ENCODE data around the gene GAGE13. TPM values are rescaled to one million over a fixed set of nuclear protein-coding genes. Genes with fewer than 3 reads are reported as not detected.
"Not testable (repeated sequence)": the region's sequence is repeated elsewhere in the genome, so short reads cannot be mapped to it uniquely, and the experiment has no call there.

Gene GAGE13
- not detected for total RNA-seq

- not testable (repeated sequence) for ATAC-seq; H3K9me3 Mint-ChIP-seq; H3K36me3 Mint-ChIP-seq (ENCODE audit: insufficient read depth); H3K4me3 Mint-ChIP-seq; H3K4me1 Mint-ChIP-seq (ENCODE audit: low read depth); DNase-seq; H3K27me3 Mint-ChIP-seq (ENCODE audit: low read depth)
These were observed at the start of gene GAGE13 for GRCh38 chrX:49331282-49331681. GAGE13 (plus strand) TSS chrX:49331582; CDS start chrX:49332738, 1,156 bp downstream.

GRCh38 chrX:49282647-49283011 lies 48.8 kb upstream of the GAGE13 start:
- Mint-ChIP-seq H3K27me3 (ENCODE audit: low read depth) (no peaks in the 10 kb centered on the region), H3K4me1 (ENCODE audit: low read depth) (peaks cover 43% of the 10 kb centered on the region), H3K36me3 (ENCODE audit: insufficient read depth) (no peaks in the 10 kb centered on the region), H3K9me3 (no peaks in the 10 kb centered on the region), H3K4me3 (no peak overlapping the region)
- no peak for DNase-seq
- ATAC-seq, result no peak

GRCh38 chrX:49284212-49284611 lies 47.2 kb upstream of the GAGE13 start:
- Mint-ChIP-seq H3K4me3 (no peak overlapping the region), H3K36me3 (ENCODE audit: insufficient read depth) (no peaks in the 10 kb centered on the region), H3K9me3 (no peaks in the 10 kb centered on the region), H3K27me3 (ENCODE audit: low read depth) (no peaks in the 10 kb centered on the region), H3K4me1 (ENCODE audit: low read depth) (peaks cover 43% of the 10 kb centered on the region)
- ATAC-seq (no peak), DNase-seq (no peak)

- H3K9me3 Mint-ChIP-seq, result no peaks in the 10 kb centered on the region
- DNase-seq, result no peak
- H3K36me3 Mint-ChIP-seq (ENCODE audit: insufficient read depth), result no peaks in the 10 kb centered on the region
- H3K4me3 Mint-ChIP-seq, result no peak overlapping the region
- peaks cover 34% of the 10 kb centered on the region for H3K4me1 Mint-ChIP-seq (ENCODE audit: low read depth)
- no peak for ATAC-seq
- no peaks in the 10 kb centered on the region for H3K27me3 Mint-ChIP-seq (ENCODE audit: low read depth)
These were observed 45.2 kb upstream of the GAGE13 start for GRCh38 chrX:49286136-49286535.

GRCh38 chrX:49286581-49286980 lies 44.8 kb upstream of the GAGE13 start:
- DNase-seq (no peak), ATAC-seq (no peak)
- no peaks in the 10 kb centered on the region for H3K27me3 Mint-ChIP-seq (ENCODE audit: low read depth)
- H3K4me1 Mint-ChIP-seq (ENCODE audit: low read depth), result peaks cover 33% of the 10 kb centered on the region
- H3K9me3 Mint-ChIP-seq, result no peaks in the 10 kb centered on the region
- no peaks in the 10 kb centered on the region for H3K36me3 Mint-ChIP-seq (ENCODE audit: insufficient read depth)
- H3K4me3 Mint-ChIP-seq, result no peak overlapping the region

- H3K4me3 Mint-ChIP-seq, result no peak overlapping the region
- DNase-seq (no peak), ATAC-seq (no peak)
- peaks cover 35% of the 10 kb centered on the region for H3K4me1 Mint-ChIP-seq (ENCODE audit: low read depth)
- no peaks in the 10 kb centered on the region for H3K27me3 Mint-ChIP-seq (ENCODE audit: low read depth)
- no peaks in the 10 kb centered on the region for H3K36me3 Mint-ChIP-seq (ENCODE audit: insufficient read depth)
- H3K9me3 Mint-ChIP-seq, result no peaks in the 10 kb centered on the region
These were observed 43.7 kb upstream of the GAGE13 start for GRCh38 chrX:49287665-49288064.

- H3K4me3 Mint-ChIP-seq, result no peak overlapping the region
- DNase-seq, result no peak
- no peak for ATAC-seq
- H3K4me1 Mint-ChIP-seq (ENCODE audit: low read depth), result peaks cover 35% of the 10 kb centered on the region
- no peaks in the 10 kb centered on the region for H3K9me3 Mint-ChIP-seq
- H3K36me3 Mint-ChIP-seq (ENCODE audit: insufficient read depth), result no peaks in the 10 kb centered on the region
- no peaks in the 10 kb centered on the region for H3K27me3 Mint-ChIP-seq (ENCODE audit: low read depth)
These were observed 41.2 kb upstream of the GAGE13 start for GRCh38 chrX:49290215-49290614.

- peak; percentile 77 for ATAC-seq
These were observed 39.6 kb upstream of the GAGE13 start for GRCh38 chrX:49291615-49292337.

GRCh38 chrX:49292400-49293362 lies 38.7 kb upstream of the GAGE13 start:
- Mint-ChIP-seq H3K4me1 (ENCODE audit: low read depth) (peaks cover 31% of the 10 kb centered on the region), H3K9me3 (no peaks in the 10 kb centered on the region), H3K4me3 (no peak overlapping the region), H3K27me3 (ENCODE audit: low read depth) (no peaks in the 10 kb centered on the region), H3K36me3 (ENCODE audit: insufficient read depth) (no peaks in the 10 kb centered on the region)
- ATAC-seq, result peak; percentile 55 to 58
- DNase-seq, result no peak

More at GRCh38 chrX:49291615-49292337, 39.6 kb upstream of the GAGE13 start:
- H3K36me3 Mint-ChIP-seq (ENCODE audit: insufficient read depth), result no peaks in the 10 kb centered on the region
- H3K4me3 Mint-ChIP-seq, result no peak overlapping the region
- peaks cover 35% of the 10 kb centered on the region for H3K4me1 Mint-ChIP-seq (ENCODE audit: low read depth)
- H3K9me3 Mint-ChIP-seq, result no peaks in the 10 kb centered on the region
- no peaks in the 10 kb centered on the region for H3K27me3 Mint-ChIP-seq (ENCODE audit: low read depth)
- peak; percentile 66 for DNase-seq

- not testable (repeated sequence) for H3K27me3 Mint-ChIP-seq (ENCODE audit: low read depth); DNase-seq; H3K36me3 Mint-ChIP-seq (ENCODE audit: insufficient read depth); ATAC-seq; H3K9me3 Mint-ChIP-seq; H3K4me3 Mint-ChIP-seq; H3K4me1 Mint-ChIP-seq (ENCODE audit: low read depth)
These were observed 32.1 kb upstream of the GAGE13 start for GRCh38 chrX:49299293-49299692.

GRCh38 chrX:49300703-49301102 lies 30.7 kb upstream of the GAGE13 start:
- H3K4me3 Mint-ChIP-seq, result no peak overlapping the region
- no peak for ATAC-seq
- DNase-seq, result no peak
- no peaks in the 10 kb centered on the region for H3K36me3 Mint-ChIP-seq (ENCODE audit: insufficient read depth)
- H3K27me3 Mint-ChIP-seq (ENCODE audit: low read depth), result no peaks in the 10 kb centered on the region
- H3K9me3 Mint-ChIP-seq, result no peaks in the 10 kb centered on the region
- H3K4me1 Mint-ChIP-seq (ENCODE audit: low read depth), result no peaks in the 10 kb centered on the region

- H3K27me3 Mint-ChIP-seq (ENCODE audit: low read depth), result no peaks in the 10 kb centered on the region
- no peak within 1 kb of the TSS for H3K4me3 Mint-ChIP-seq
- no peak for ATAC-seq
- no peaks in the 10 kb centered on the region for H3K9me3 Mint-ChIP-seq
- H3K4me1 Mint-ChIP-seq (ENCODE audit: low read depth), result peaks cover under 1% of the 10 kb centered on the region
- no peak for DNase-seq
- no peaks in the 10 kb centered on the region for H3K36me3 Mint-ChIP-seq (ENCODE audit: insufficient read depth)
These were observed 28.0 kb upstream of the GAGE13 start, which contains the start of gene GAGE10 for GRCh38 chrX:49303346-49303745. GAGE10 (plus strand) TSS chrX:49303646; CDS start chrX:49304860, 1,214 bp downstream.

- peaks cover 20% of the 10 kb centered on the region for H3K4me1 Mint-ChIP-seq (ENCODE audit: low read depth)
- not testable (repeated sequence) for H3K36me3 Mint-ChIP-seq (ENCODE audit: insufficient read depth); H3K27me3 Mint-ChIP-seq (ENCODE audit: low read depth); DNase-seq; H3K4me3 Mint-ChIP-seq; H3K9me3 Mint-ChIP-seq; ATAC-seq
These were observed 23.6 kb upstream of the GAGE13 start for GRCh38 chrX:49307775-49308174.

GRCh38 chrX:49308604-49309269 lies 22.6 kb upstream of the GAGE13 start:
- H3K4me1 Mint-ChIP-seq (ENCODE audit: low read depth), result peaks cover 20% of the 10 kb centered on the region
- ATAC-seq, result peak; percentile 69 to 74
- H3K4me3 Mint-ChIP-seq, result peak overlapping the region; percentile 75
- H3K27me3 Mint-ChIP-seq (ENCODE audit: low read depth), result no peaks in the 10 kb centered on the region
- DNase-seq, result peak; percentile 12
- no peaks in the 10 kb centered on the region for H3K9me3 Mint-ChIP-seq
- H3K36me3 Mint-ChIP-seq (ENCODE audit: insufficient read depth), result no peaks in the 10 kb centered on the region
